Testis (tissue), 5 donors: ENCODE results near the gene ARHGEF37. TPM values are rescaled to one million over a fixed set of nuclear protein-coding genes. Genes with fewer than 3 reads are reported as not detected.
"Not testable (repeated sequence)": the region's sequence is repeated elsewhere in the genome, so short reads cannot be mapped to it uniquely, and the experiment has no call there.

Source experiments
- DNase-seq: peaks from one replicate; pipeline ENCODE4 v3.0.0-alpha.2; 2019
- H3K27ac ChIP-seq, 2 donors: fragments of 200-600 bp; sonication (generic); one replicate each; pipeline ENCODE4 v1.5.1; 2019
- H3K27me3 ChIP-seq: fragments of 200-600 bp; sonication (generic); one replicate; pipeline ENCODE4 v1.5.1; 2019
- H3K36me3 ChIP-seq: fragments of 200-600 bp; sonication (generic); one replicate; pipeline ENCODE4 v1.5.1; 2017; ENCODE audit warnings: low read depth; ENCODE audit errors: missing control alignments
- H3K4me1 ChIP-seq: fragments of 200-600 bp; sonication (generic); one replicate; pipeline ENCODE4 v1.5.1; 2019
- H3K4me3 ChIP-seq, 2 donors: fragments of 200-600 bp; sonication (generic); one replicate each; pipeline ENCODE4 v1.5.1; 2017 to 2019
- H3K9me3 ChIP-seq: fragments of 200-600 bp; sonication (generic); one replicate; pipeline ENCODE4 v1.5.1; 2017
- POLR2A ChIP-seq: fragments of 450-650 bp; IDR thresholded peaks from one replicate; pipeline ENCODE4 v1.6.1; 2017; ENCODE audit warnings: antibody characterized with exemption, mild to moderate bottlenecking, moderate library complexity
- WGBS, 2 donors: methylation state at CpG; one replicate each; pipeline ENCODE4 v1.1.5; 2018; 5-methylcytosine and 5-hydroxymethylcytosine counted together
- intact Hi-C: fragments of 100-400 bp; cut with DNase I; formaldehyde crosslinking; loops from one replicate; pipeline ENCODE4 v1.15.1; 2023; ENCODE audit warnings: low total_unique reads
- long read RNA-seq, 2 donors: transcript quantifications; one replicate each; lab custom pipeline, GENCODE V29; 2026
- polyA plus RNA-seq: library from polyadenylated mRNA; stranded (reverse); fragments of 350-450 nt; fragmentation: Illumina TruSeq; extraction: RNeasy Lipid Tissue Mini Kit (QIAGEN cat#74804); gene quantifications from one replicate; pipeline ENCODE4 v1.2.3, GENCODE V29; 2014; ENCODE audit warnings: low read depth, low replicate concordance; ENCODE audit not compliant: insufficient read depth
- total RNA-seq, 2 donors: library from RNA; depleted of rRNA; stranded (reverse); fragments of >200 nt; gene quantifications; one replicate each; pipeline ENCODE4 v1.2.3, GENCODE V29; 2016
- TF ChIP-seq, protein P1 (sequence below), 3 experiments: fragments of 450-650 bp in 2 of 3; fragments of 200-600 bp in 1 of 3; sonication (generic) in 1 of 3; IDR thresholded peaks; one replicate each; pipeline ENCODE4 v1.5.1; 2016 to 2019; ENCODE audit warnings: antibody characterized with exemption in 3 of 3, mild to moderate bottlenecking in 2 of 3, moderate library complexity in 1 of 3

Gene ARHGEF37, protein sequence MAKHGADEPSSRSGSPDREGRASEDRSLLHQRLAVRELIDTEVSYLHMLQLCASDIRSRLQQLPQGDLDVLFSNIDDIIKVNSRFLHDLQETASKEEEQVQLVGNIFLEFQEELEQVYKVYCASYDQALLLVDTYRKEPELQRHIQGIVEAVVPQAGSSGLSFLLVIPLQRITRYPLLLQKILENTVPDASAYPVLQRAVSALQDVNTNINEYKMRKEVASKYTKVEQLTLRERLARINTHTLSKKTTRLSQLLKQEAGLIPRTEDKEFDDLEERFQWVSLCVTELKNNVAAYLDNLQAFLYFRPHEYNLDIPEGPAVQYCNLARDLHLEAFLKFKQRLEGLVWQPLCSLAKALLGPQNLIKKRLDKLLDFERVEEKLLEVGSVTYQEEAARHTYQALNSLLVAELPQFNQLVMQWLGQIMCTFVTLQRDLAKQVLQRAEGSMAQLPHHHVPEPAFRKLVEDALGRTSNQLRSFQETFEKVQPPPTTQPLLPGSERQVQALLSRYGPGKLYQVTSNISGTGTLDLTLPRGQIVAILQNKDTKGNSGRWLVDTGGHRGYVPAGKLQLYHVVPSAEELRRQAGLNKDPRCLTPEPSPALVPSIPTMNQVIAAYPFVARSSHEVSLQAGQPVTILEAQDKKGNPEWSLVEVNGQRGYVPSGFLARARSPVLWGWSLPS
- 10 to 100 TPM; 13.4 to 17.8 TPM for total RNA-seq
- polyA plus RNA-seq = 12.9 TPM
- long read RNA-seq, donor 1 = 0 reads
- long read RNA-seq, donor 2 = 0 reads

GRCh38 chr5:149581192-149581861, at the start of gene ARHGEF37:
TSS of gene ARHGEF37 (plus strand) at chr5:149581498. CDS start at chr5:149597770, 16,272 bp downstream.
- peaks cover 19% of the 10 kb centered on the region for H3K4me1 ChIP-seq
- peak within 1 kb of the TSS; percentile 62 to 63 for H3K4me3 ChIP-seq
- intact Hi-C loops = no loop called here
- no peaks in the 10 kb centered on the region for H3K36me3 ChIP-seq
- no peaks in the 10 kb centered on the region for H3K27me3 ChIP-seq
- H3K27ac ChIP-seq = peak within 1 kb of the TSS; percentile 74 to 83
- H3K9me3 ChIP-seq = no peaks in the 10 kb centered on the region
- no peak for TF ChIP-seq POLR2A
- TF ChIP-seq, protein P1, sequence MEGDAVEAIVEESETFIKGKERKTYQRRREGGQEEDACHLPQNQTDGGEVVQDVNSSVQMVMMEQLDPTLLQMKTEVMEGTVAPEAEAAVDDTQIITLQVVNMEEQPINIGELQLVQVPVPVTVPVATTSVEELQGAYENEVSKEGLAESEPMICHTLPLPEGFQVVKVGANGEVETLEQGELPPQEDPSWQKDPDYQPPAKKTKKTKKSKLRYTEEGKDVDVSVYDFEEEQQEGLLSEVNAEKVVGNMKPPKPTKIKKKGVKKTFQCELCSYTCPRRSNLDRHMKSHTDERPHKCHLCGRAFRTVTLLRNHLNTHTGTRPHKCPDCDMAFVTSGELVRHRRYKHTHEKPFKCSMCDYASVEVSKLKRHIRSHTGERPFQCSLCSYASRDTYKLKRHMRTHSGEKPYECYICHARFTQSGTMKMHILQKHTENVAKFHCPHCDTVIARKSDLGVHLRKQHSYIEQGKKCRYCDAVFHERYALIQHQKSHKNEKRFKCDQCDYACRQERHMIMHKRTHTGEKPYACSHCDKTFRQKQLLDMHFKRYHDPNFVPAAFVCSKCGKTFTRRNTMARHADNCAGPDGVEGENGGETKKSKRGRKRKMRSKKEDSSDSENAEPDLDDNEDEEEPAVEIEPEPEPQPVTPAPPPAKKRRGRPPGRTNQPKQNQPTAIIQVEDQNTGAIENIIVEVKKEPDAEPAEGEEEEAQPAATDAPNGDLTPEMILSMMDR (IDR thresholded peaks at IDR 0.05) = no peak
- 0 to 1% methylated on average over 10 to 56 of the region's 56 CpGs for WGBS, 2 donors
- peak; percentile 91 for DNase-seq

DNA sequence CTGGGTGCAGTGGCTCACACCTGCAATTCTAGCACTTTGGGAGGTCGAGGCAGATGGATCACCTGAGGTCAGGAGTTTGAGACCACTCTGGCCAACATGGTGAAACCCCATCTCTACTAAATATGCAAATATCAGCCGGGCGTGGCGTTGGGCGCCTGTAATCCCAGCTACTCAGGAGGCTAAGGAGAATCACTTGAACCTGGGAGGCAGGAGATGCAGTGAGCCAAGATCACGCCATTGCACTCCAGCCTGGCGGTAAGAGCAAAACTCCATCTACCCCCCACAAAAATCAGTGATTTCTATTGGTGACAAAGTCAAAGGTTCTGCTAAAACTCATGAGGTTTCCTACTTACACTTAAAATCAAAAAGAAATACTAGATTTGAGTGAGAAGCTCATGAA, 48.9 kb upstream of the ARHGEF37 start:
- Histone ChIP-seq H3K27me3 (no peaks in the 10 kb centered on the region), H3K9me3 (no peaks in the 10 kb centered on the region), H3K4me3 (no peak overlapping the region), H3K27ac (no peak overlapping the region), H3K4me1 (peaks cover 31% of the 10 kb centered on the region), H3K36me3 (no peaks in the 10 kb centered on the region)
- TF ChIP-seq POLR2A = no peak
- TF ChIP-seq, protein P1 (IDR thresholded peaks at IDR 0.05) = no peak
- WGBS, 2 donors = 91 to 92% methylated on average over 7 of the region's 7 CpGs
- intact Hi-C loops = no loop called here
- DNase-seq = no peak

DNA sequence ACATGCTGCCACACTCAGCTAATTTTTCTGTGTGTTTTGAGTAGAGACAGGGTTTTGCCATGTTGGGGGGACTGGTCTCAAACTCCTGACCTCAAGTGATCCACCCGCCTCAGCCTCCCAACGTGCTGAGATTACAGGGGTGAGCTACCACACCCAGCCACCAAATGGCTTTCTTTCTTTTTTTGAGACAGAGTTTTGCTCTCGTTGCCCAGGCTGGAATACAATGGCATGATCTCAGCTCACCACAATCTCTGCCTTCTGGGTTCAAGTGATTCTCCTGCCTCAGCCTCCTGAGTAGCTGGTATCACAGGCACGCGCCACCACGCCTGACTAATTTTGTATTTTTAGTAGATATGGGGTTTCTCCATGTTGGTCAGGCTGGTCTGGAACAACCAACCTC, 45.5 kb upstream of the ARHGEF37 start:
- intact Hi-C loops, H3K4me3 ChIP-seq, H3K27ac ChIP-seq, H3K36me3 ChIP-seq, H3K9me3 ChIP-seq, DNase-seq, H3K27me3 ChIP-seq: not testable (repeated sequence)
- WGBS, 2 donors = 83 to 87% methylated on average over 6 of the region's 6 CpGs
- H3K4me1 ChIP-seq = peaks cover 14% of the 10 kb centered on the region

DNA sequence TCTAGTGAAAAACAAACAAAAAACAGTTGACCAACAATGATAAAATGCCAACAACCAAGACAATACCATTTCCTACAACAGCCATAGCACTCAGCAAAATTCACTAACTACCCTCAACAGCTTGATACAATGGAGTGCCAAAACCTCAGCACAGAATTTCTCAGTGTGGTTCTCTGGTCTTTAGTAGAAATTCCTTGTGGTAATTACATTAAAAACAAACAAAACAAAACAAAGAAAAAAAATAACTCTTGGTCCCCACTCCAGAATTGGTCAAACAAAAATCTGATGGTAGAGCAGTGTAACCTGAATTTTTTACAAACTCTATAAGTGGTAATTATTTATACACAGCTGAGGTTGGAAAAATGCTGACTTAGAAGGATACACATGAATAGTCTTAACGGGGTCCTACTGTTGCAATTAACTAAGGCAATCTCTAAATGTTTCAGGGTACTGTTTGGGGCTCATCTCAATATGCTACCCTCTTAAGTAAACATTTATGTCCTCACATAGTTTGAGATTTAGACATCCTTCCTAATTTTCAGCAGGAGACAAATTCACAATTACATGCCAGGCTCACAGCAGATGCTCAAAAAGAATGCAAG, 43.8 kb upstream of the ARHGEF37 start:
- no peaks in the 10 kb centered on the region for H3K9me3 ChIP-seq
- no peaks in the 10 kb centered on the region for H3K27me3 ChIP-seq
- no peak for DNase-seq
- no peaks in the 10 kb centered on the region for H3K36me3 ChIP-seq
- no peak overlapping the region for H3K4me3 ChIP-seq
- H3K27ac ChIP-seq = no peak overlapping the region
- WGBS, 2 donors = 75 to 86% methylated on average over 1 of the region's 1 CpG
- peaks cover 14% of the 10 kb centered on the region for H3K4me1 ChIP-seq
- TF ChIP-seq, protein P1 (IDR thresholded peaks at IDR 0.05) = no peak
- no peak for TF ChIP-seq POLR2A
- intact Hi-C loops = no loop called here

- H3K36me3 ChIP-seq = no peaks in the 10 kb centered on the region
- no peaks in the 10 kb centered on the region for H3K27me3 ChIP-seq
- TF ChIP-seq, protein P1 (IDR thresholded peaks at IDR 0.05) = no peak
- no peak for TF ChIP-seq POLR2A
- no peak overlapping the region for H3K27ac ChIP-seq
- no peak overlapping the region for H3K4me3 ChIP-seq
- WGBS, 2 donors = 65 to 67% methylated on average over 3 of the region's 3 CpGs
- H3K4me1 ChIP-seq = peaks cover 29% of the 10 kb centered on the region
- no peak for DNase-seq
- intact Hi-C loops = no loop called here
- H3K9me3 ChIP-seq = no peaks in the 10 kb centered on the region
Measured at GRCh38 chr5:149540089-149540488, 41.2 kb upstream of the ARHGEF37 start.
